ENCODE results near the gene RASGRP3.

- TF ChIP-seq CTCF (IDR thresholded peaks at IDR 0.05) (no peak), ZFP36 (IDR thresholded peaks at IDR 0.05; ENCODE audit: borderline replicate concordance, partially characterized antibody) (no peak), JUN (IDR thresholded peaks at IDR 0.05) (no peak), RAD21 (conservative IDR thresholded peaks at IDR 0.05 in 1 of 2, IDR thresholded peaks at IDR 0.05 in 1 of 2) (no peak), POLR2AphosphoS2 (conservative IDR thresholded peaks at IDR 0.05; ENCODE audit: low read length) (no peak), POLR2A (IDR thresholded peaks at IDR 0.05; ENCODE audit: low read length) (no peak)
Observed at GRCh38 chr2:33467413-33467812, 9.0 kb upstream of the RASGRP3 start.
